NCI-H1417 (cell line): Measurements from ENCODE around the gene PYGO2.

Experiments used
- DNase-seq, 3 experiments: peaks; one replicate each; lab custom pipeline; 2025; lab: John Stamatoyannopoulos, UW

PYGO2 gene

GRCh38 chr1:154962156-154962749 lies 671 bp upstream of the PYGO2 start:
- peak in 2 of 3 experiments; percentile 74 to 76 for DNase-seq

GRCh38 chr1:154960446-154961136 lies 991 bp downstream of the PYGO2 start:
- no peak for DNase-seq

GRCh38 chr1:154959426-154959780 lies 2.2 kb downstream of the PYGO2 start:
- no peak for DNase-seq

- DNase-seq, result no peak
Measured at GRCh38 chr1:154958681-154959425, 2.7 kb downstream of the PYGO2 start.

GRCh38 chr1:154958036-154958435 lies 3.5 kb downstream of the PYGO2 start:
- no peak for DNase-seq

- DNase-seq, result no peak
Measured at GRCh38 chr1:154957091-154957657, 4.4 kb downstream of the PYGO2 start.

GRCh38 chr1:154956544-154956941 lies 5.0 kb downstream of the PYGO2 start:
- DNase-seq, result peak in 1 of 3 experiments; percentile 44

GRCh38 chr1:154955718-154956543 lies 5.7 kb downstream of the PYGO2 start, which contains the start of gene PBXIP1:
Gene PBXIP1, minus strand, starts transcription at chr1:154956099. Its CDS starts 2,378 bp downstream, at chr1:154953721.
- peak; percentile 90 to 99 (median 97) for DNase-seq

GRCh38 chr1:154955039-154955717 lies 6.4 kb downstream of the PYGO2 start:
- peak; percentile 37 to 91 (median 75) for DNase-seq

- peak in 1 of 3 experiments; percentile 37 for DNase-seq
Measured at GRCh38 chr1:154954541-154954940, 7.0 kb downstream of the PYGO2 start.

GRCh38 chr1:154953611-154954038 lies 8.0 kb downstream of the PYGO2 start:
- peak in 1 of 3 experiments; percentile 8 for DNase-seq

GRCh38 chr1:154952664-154953063 lies 8.9 kb downstream of the PYGO2 start:
- DNase-seq, result no peak

GRCh38 chr1:154951901-154952657 lies 9.5 kb downstream of the PYGO2 start:
- DNase-seq, result no peak

GRCh38 chr1:154948079-154948478 lies 13.5 kb downstream of the PYGO2 start:
- DNase-seq, result no peak

- no peak for DNase-seq
Measured at GRCh38 chr1:154945962-154946850, 15.4 kb downstream of the PYGO2 start.

GRCh38 chr1:154945160-154945961 lies 16.2 kb downstream of the PYGO2 start:
- DNase-seq, result no peak

- DNase-seq, result no peak
Measured at GRCh38 chr1:154944401-154945159, 17.0 kb downstream of the PYGO2 start.
